OCI-M2 (cell line): ENCODE data around the gene DNAJB5.
"Not testable (repeated sequence)": the region's sequence is repeated elsewhere in the genome, so short reads cannot be mapped to it uniquely, and the experiment has no call there.

Experiments
- DNase-seq: peaks from one replicate; lab custom pipeline; 2025; ENCODE audit not compliant: unreplicated experiment; lab: John Stamatoyannopoulos, UW

Gene DNAJB5

GRCh38 chr9:34989003-34989945 lies at the start of gene DNAJB5:
Gene DNAJB5 (plus strand): TSS chr9:34989745. CDS start chr9:34990631, 886 bp downstream.
- peak; percentile 75 for DNase-seq

- not testable (repeated sequence) for DNase-seq
Measured at GRCh38 chr9:34939989-34940388, 49.6 kb upstream of the DNAJB5 start.

GRCh38 chr9:34948451-34948850 lies 41.1 kb upstream of the DNAJB5 start:
- no peak for DNase-seq

- DNase-seq = no peak
Measured at GRCh38 chr9:34954225-34954624, 35.3 kb upstream of the DNAJB5 start.

GRCh38 chr9:34956066-34956465 lies 33.5 kb upstream of the DNAJB5 start:
- not testable (repeated sequence) for DNase-seq

GRCh38 chr9:34956648-34957047 lies 32.9 kb upstream of the DNAJB5 start:
- no peak for DNase-seq

- no peak for DNase-seq
Measured at GRCh38 chr9:34957492-34958410, 31.8 kb upstream of the DNAJB5 start, which contains the start of gene PHF24. Gene PHF24 (plus strand): TSS chr9:34958285. CDS start chr9:34971299, 13,014 bp downstream.

- DNase-seq = no peak
Measured at GRCh38 chr9:34958411-34958982, 31.0 kb upstream of the DNAJB5 start.

- DNase-seq = no peak
Measured at GRCh38 chr9:34959461-34959860, 30.1 kb upstream of the DNAJB5 start.

- no peak for DNase-seq
Measured at GRCh38 chr9:34961574-34962490, 27.7 kb upstream of the DNAJB5 start.

GRCh38 chr9:34962546-34962945 lies 27.0 kb upstream of the DNAJB5 start:
- no peak for DNase-seq

GRCh38 chr9:34963552-34963951 lies 26.0 kb upstream of the DNAJB5 start:
- DNase-seq = no peak

GRCh38 chr9:34964458-34964857 lies 25.1 kb upstream of the DNAJB5 start:
- no peak for DNase-seq

- no peak for DNase-seq
Measured at GRCh38 chr9:34971146-34971811, 18.3 kb upstream of the DNAJB5 start.

- DNase-seq = no peak
Measured at GRCh38 chr9:34974664-34975063, 14.9 kb upstream of the DNAJB5 start.

- DNase-seq = no peak
Measured at GRCh38 chr9:34976441-34976840, 13.1 kb upstream of the DNAJB5 start.

- no peak for DNase-seq
Measured at GRCh38 chr9:34976992-34977391, 12.6 kb upstream of the DNAJB5 start.

GRCh38 chr9:34980181-34980761 lies 9.3 kb upstream of the DNAJB5 start:
- no peak for DNase-seq

GRCh38 chr9:34982361-34982760 lies 7.2 kb upstream of the DNAJB5 start:
- DNase-seq = no peak
